Thoracic aorta (tissue), 2 donors: ENCODE measurements around the gene HIF3A. TPM values are rescaled to one million over a fixed set of nuclear protein-coding genes. Genes with fewer than 3 reads are reported as not detected.

Source experiments
- ATAC-seq: fragments of 150-250 bp; one replicate; pipeline ENCODE4 v1.8.0; 2017; ENCODE audit warnings: low read depth; ENCODE audit not compliant: insufficient number of reproducible peaks, low FRiP score
- DNase-seq: peaks from one replicate; pipeline ENCODE4 v3.0.0-alpha.2; 2020; ENCODE audit warnings: low spot score
- H3K27ac ChIP-seq, 2 donors: fragments of 200-600 bp; sonication (generic); 1 replicate in 1 of 2; 2 replicates in 1 of 2; pipeline ENCODE4 v1.5.1; 2016; ENCODE audit warnings: mild to moderate bottlenecking in 2 of 2, moderate library complexity in 2 of 2
- H3K27me3 ChIP-seq: fragments of 200-600 bp; sonication (generic); replicated peaks from 2 replicates; pipeline ENCODE4 v1.6.0; 2016; ENCODE audit warnings: mild to moderate bottlenecking; ENCODE audit not compliant: insufficient read depth
- H3K36me3 ChIP-seq: fragments of 200-600 bp; sonication (generic); one replicate; pipeline ENCODE4 v1.5.1; 2016
- H3K4me1 ChIP-seq, 2 donors: fragments of 200-600 bp; sonication (generic); 1 replicate in 1 of 2; 2 replicates in 1 of 2; pipeline versions ENCODE4 v1.5.1 to v1.6.0; 2016; ENCODE audit warnings: low read depth in 2 of 2, mild to moderate bottlenecking in 1 of 2; ENCODE audit not compliant: control insufficient read depth in 1 of 2
- H3K4me3 ChIP-seq: fragments of 200-600 bp; sonication (generic); 2 replicates; pipeline ENCODE4 v1.5.1; 2016; ENCODE audit warnings: mild to moderate bottlenecking
- H3K9me3 ChIP-seq: fragments of 200-600 bp; sonication (generic); 2 replicates; pipeline ENCODE4 v1.5.1; 2016
- CTCF ChIP-seq: fragments of 200-600 bp; sonication (generic); IDR thresholded peaks from one replicate; pipeline ENCODE4 v1.5.1; 2019; ENCODE audit warnings: antibody characterized with exemption
- total RNA-seq, 2 donors: library from RNA; depleted of rRNA; stranded (reverse); fragments of >200 nt; gene quantifications; one replicate each; pipeline versions ENCODE4 v1.1.0 to v1.2.3, GENCODE V29; 2016

Gene HIF3A
- total RNA-seq, 2 donors from 2014 or later: 85.6 to 189 TPM

- Histone ChIP-seq H3K27ac (peak overlapping the region; percentile 66 to 67), H3K4me1 (peaks cover 29 to 50% of the 10 kb centered on the region in 2 donors), H3K4me3 (peak overlapping the region; percentile 16), H3K27me3 (no peaks in the 10 kb centered on the region), H3K36me3 (peaks cover 27% of the 10 kb centered on the region), H3K9me3 (no peaks in the 10 kb centered on the region)
- no peak for DNase-seq
- TF ChIP-seq CTCF: no peak
- no peak for ATAC-seq
These were observed 81.4 kb downstream of the HIF3A start for GRCh38 chr19:46378268-46378667.

DNA sequence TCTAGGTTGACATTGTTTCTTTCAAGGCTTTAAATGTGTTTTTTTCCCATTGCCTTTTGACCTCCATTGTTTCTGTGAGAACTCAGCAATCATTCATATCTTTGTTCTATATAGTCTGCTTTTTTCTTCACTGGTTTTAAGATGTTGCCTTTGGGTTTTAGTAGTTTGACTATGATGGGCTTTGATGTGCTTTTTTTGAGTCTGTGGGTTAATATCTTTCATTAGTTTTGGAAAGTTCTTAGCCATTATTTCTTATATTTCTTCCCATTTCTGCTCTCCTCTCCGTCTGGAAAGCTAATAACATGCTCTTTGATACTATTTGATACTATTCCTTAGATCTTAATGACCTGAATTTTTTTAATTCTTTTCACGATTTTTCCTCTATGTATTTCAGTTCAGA, 83.8 kb downstream of the HIF3A start:
- Histone ChIP-seq H3K9me3 (no peaks in the 10 kb centered on the region), H3K27me3 (no peaks in the 10 kb centered on the region), H3K27ac (peak overlapping the region; percentile 51 to 67), H3K4me1 (peaks cover 20 to 35% of the 10 kb centered on the region in 2 donors), H3K4me3 (no peak overlapping the region), H3K36me3 (peaks cover 40% of the 10 kb centered on the region)
- no peak for DNase-seq
- no peak for ATAC-seq
- no peak for TF ChIP-seq CTCF

DNA sequence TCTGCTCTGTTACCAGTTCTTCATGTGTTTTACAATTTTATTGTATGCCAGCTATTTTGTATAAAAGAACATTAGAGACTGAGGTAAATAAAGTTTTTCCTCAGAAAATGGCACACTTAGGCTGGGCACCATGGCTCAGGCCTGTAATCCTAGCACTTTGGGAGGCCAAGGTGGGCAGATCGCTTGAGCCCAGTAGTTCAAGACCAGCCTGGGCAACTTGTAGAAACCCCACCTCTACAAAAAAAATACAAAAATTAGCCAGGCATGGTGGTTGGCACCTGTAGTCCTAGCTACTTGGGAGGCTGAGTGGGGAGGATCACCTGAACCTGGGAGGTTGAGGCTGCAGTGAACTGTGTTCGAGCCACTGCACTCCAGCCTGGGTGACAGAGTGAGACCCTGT, 84.5 kb downstream of the HIF3A start:
- H3K27ac ChIP-seq: peak overlapping the region; percentile 7 to 11
- no peaks in the 10 kb centered on the region for H3K9me3 ChIP-seq
- H3K36me3 ChIP-seq: peaks cover 33% of the 10 kb centered on the region
- H3K27me3 ChIP-seq: no peaks in the 10 kb centered on the region
- peaks cover 20 to 35% of the 10 kb centered on the region in 2 donors for H3K4me1 ChIP-seq
- DNase-seq: no peak
- no peak overlapping the region for H3K4me3 ChIP-seq
- ATAC-seq: no peak
- no peak for TF ChIP-seq CTCF

DNA sequence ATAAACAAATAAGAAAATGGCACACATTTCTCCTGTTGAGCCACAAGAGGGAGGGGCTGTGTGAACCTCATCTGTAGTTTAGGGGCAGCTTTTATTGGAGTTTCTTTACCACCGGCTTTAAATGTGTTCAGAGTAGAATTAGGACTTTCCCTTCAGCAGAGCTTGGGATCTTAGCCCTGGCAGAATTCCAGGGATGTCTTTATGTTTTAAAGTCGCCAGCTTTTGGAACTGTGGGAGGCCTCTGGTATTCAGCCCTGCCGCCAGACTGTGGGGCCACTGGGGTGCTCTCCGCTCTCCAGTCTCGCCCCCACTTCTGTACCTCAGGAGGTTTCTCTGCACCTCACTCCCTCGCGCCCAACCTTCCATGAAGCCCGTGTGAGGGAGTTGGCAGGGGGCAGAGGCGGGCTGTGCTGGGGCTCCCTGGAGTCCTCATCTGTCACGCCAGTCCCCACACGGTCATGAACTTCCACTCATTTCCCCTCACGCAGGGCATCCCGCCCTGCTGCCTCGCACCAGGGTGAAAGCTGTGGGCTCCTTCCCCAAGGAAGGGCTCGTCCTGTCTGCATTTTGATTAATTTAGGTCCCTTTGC, 85.0 kb downstream of the HIF3A start:
- DNase-seq: no peak
- Histone ChIP-seq H3K4me1 (peaks cover 20 to 35% of the 10 kb centered on the region in 2 donors), H3K36me3 (peaks cover 28% of the 10 kb centered on the region), H3K9me3 (no peaks in the 10 kb centered on the region), H3K27me3 (no peaks in the 10 kb centered on the region), H3K27ac (peak overlapping the region; percentile 7 to 11), H3K4me3 (no peak overlapping the region)
- ATAC-seq: no peak
- TF ChIP-seq CTCF: no peak

- no peak for TF ChIP-seq CTCF
- H3K27ac ChIP-seq: no peak overlapping the region
- DNase-seq: no peak
- no peaks in the 10 kb centered on the region for H3K9me3 ChIP-seq
- H3K4me1 ChIP-seq: peaks cover 18 to 26% of the 10 kb centered on the region in 2 donors
- no peaks in the 10 kb centered on the region for H3K27me3 ChIP-seq
- H3K36me3 ChIP-seq: peaks cover 31% of the 10 kb centered on the region
- H3K4me3 ChIP-seq: no peak overlapping the region
- no peak for ATAC-seq
These were observed 86.5 kb downstream of the HIF3A start for GRCh38 chr19:46383171-46383815.
